GM18858 (cell line): ENCODE measurements around the gene CCDC40.

Source experiments
- ATAC-seq: cut with Tn5 transposase; IDR thresholded peaks from one replicate; pipeline ENCODE4 v1.9.1; 2021; ENCODE audit not compliant: unreplicated experiment

The CCDC40 gene

GRCh38 chr17:80017226-80018010 is 19.0 kb upstream of the CCDC40 start:
- ATAC-seq: no peak

GRCh38 chr17:80018917-80019651 is 17.4 kb upstream of the CCDC40 start:
- ATAC-seq: no peak

- ATAC-seq: no peak
Measured at GRCh38 chr17:80021600-80021999, 14.8 kb upstream of the CCDC40 start.

- ATAC-seq: no peak
Measured at GRCh38 chr17:80023481-80024205, 12.8 kb upstream of the CCDC40 start.

- ATAC-seq: no peak
Measured at GRCh38 chr17:80024206-80024972, 12.1 kb upstream of the CCDC40 start.

- no peak for ATAC-seq
Measured at GRCh38 chr17:80025140-80025539, 11.3 kb upstream of the CCDC40 start.

- ATAC-seq: no peak
Measured at GRCh38 chr17:80025796-80026195, 10.6 kb upstream of the CCDC40 start.

- ATAC-seq: no peak
Measured at GRCh38 chr17:80026359-80027042, 9.9 kb upstream of the CCDC40 start.

- no peak for ATAC-seq
Measured at GRCh38 chr17:80027043-80027435, 9.4 kb upstream of the CCDC40 start.

GRCh38 chr17:80028030-80028429 is 8.4 kb upstream of the CCDC40 start:
- ATAC-seq: no peak

- ATAC-seq: no peak
Measured at GRCh38 chr17:80029258-80029974, 7.0 kb upstream of the CCDC40 start.

- ATAC-seq: no peak
Measured at GRCh38 chr17:80030730-80031410, 5.6 kb upstream of the CCDC40 start.

- ATAC-seq: no peak
Measured at GRCh38 chr17:80031691-80032430, 4.6 kb upstream of the CCDC40 start.

- ATAC-seq: no peak
Measured at GRCh38 chr17:80032614-80033171, 3.7 kb upstream of the CCDC40 start.

- ATAC-seq: no peak
Measured at GRCh38 chr17:80033840-80034239, 2.6 kb upstream of the CCDC40 start.

- ATAC-seq: no peak
Measured at GRCh38 chr17:80034791-80035686, 1.4 kb upstream of the CCDC40 start.

GRCh38 chr17:80035687-80035936 is 830 bp upstream of the CCDC40 start, which contains the start of gene TBC1D16:
Gene TBC1D16 (minus strand): TSS chr17:80035872. CDS start chr17:80013547, 22,325 bp downstream.
- ATAC-seq: no peak
